ENCODE measurements around the gene LITAF.
"Not testable (repeated sequence)": the region's sequence is repeated elsewhere in the genome, so short reads cannot be mapped to it uniquely, and the experiment has no call there.

GRCh38 chr16:11577290-11577660 lies 9.4 kb downstream of the LITAF start:
- TF ChIP-seq, protein P1, sequence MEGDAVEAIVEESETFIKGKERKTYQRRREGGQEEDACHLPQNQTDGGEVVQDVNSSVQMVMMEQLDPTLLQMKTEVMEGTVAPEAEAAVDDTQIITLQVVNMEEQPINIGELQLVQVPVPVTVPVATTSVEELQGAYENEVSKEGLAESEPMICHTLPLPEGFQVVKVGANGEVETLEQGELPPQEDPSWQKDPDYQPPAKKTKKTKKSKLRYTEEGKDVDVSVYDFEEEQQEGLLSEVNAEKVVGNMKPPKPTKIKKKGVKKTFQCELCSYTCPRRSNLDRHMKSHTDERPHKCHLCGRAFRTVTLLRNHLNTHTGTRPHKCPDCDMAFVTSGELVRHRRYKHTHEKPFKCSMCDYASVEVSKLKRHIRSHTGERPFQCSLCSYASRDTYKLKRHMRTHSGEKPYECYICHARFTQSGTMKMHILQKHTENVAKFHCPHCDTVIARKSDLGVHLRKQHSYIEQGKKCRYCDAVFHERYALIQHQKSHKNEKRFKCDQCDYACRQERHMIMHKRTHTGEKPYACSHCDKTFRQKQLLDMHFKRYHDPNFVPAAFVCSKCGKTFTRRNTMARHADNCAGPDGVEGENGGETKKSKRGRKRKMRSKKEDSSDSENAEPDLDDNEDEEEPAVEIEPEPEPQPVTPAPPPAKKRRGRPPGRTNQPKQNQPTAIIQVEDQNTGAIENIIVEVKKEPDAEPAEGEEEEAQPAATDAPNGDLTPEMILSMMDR (IDR thresholded peaks at IDR 0.05), result not testable (repeated sequence)
- TF ChIP-seq POLR2A, POLR2AphosphoS5, EP300 (IDR thresholded peaks at IDR 0.05): not testable (repeated sequence)

All from gastroesophageal sphincter (tissue), 3 donors.